Transverse colon (tissue), 4 donors: ENCODE data around the gene ARHGEF37. TPM values are rescaled to one million over a fixed set of nuclear protein-coding genes. Genes with fewer than 3 reads are reported as not detected.

Experiments
- DNase-seq: peaks from one replicate; pipeline ENCODE4 v3.0.0-alpha.2; 2019
- H3K27ac ChIP-seq, 4 donors: fragments of 200-600 bp; sonication (generic); 2 replicates each; pipeline ENCODE4 v1.5.1; 2016 to 2018; ENCODE audit warnings: inconsistent platforms in 4 of 4
- H3K27me3 ChIP-seq: fragments of 200-600 bp; sonication (generic); 2 replicates; pipeline ENCODE4 v1.5.1; 2017; ENCODE audit warnings: inconsistent platforms
- H3K36me3 ChIP-seq, 4 donors: fragments of 200-600 bp; sonication (generic); 2 replicates each; pipeline ENCODE4 v1.5.1; 2017 to 2019; ENCODE audit warnings: inconsistent platforms in 4 of 4
- H3K4me1 ChIP-seq, 4 donors: fragments of 200-600 bp; sonication (generic); 2 replicates each; pipeline ENCODE4 v1.5.1; 2017 to 2020; ENCODE audit warnings: inconsistent platforms in 4 of 4
- H3K4me3 ChIP-seq, 4 donors: fragments of 200-600 bp; sonication (generic); 1 replicate in 1 of 4; 2 replicates in 3 of 4; pipeline versions ENCODE4 v1.5.1 to v1.6.1; 2017 to 2019; ENCODE audit warnings: inconsistent platforms in 4 of 4
- H3K9me3 ChIP-seq, 2 donors: fragments of 200-600 bp; sonication (generic); 2 replicates each; pipeline ENCODE4 v1.5.1; 2017 to 2019; ENCODE audit warnings: inconsistent platforms in 2 of 2
- CTCF ChIP-seq, 5 experiments: fragments of 200-600 bp in 3 of 5; fragments of 450-650 bp in 2 of 5; sonication (generic) in 3 of 5; IDR thresholded peaks; 1 replicate in 2 of 5; 2 replicates in 3 of 5; pipeline ENCODE4 v1.5.1; 2016 to 2017; ENCODE audit warnings: antibody characterized with exemption in 5 of 5, inconsistent platforms in 3 of 5, mild to moderate bottlenecking in 2 of 5, moderate library complexity in 1 of 5
- EP300 ChIP-seq: sonication (generic); formaldehyde crosslinking; IDR thresholded peaks from one replicate; pipeline ENCODE4 v1.6.1; 2017; ENCODE audit warnings: antibody characterized with exemption, low read depth
- POLR2A ChIP-seq: fragments of 450-650 bp; IDR thresholded peaks from one replicate; pipeline ENCODE4 v1.6.1; 2016; ENCODE audit warnings: antibody characterized with exemption, mild to moderate bottlenecking, moderate library complexity
- POLR2AphosphoS5 ChIP-seq, 3 donors: sonication (generic); formaldehyde crosslinking; IDR thresholded peaks; one replicate each; pipeline ENCODE4 v1.6.1; 2016; ENCODE audit warnings: antibody characterized with exemption in 3 of 3
- WGBS, 2 donors: methylation state at CpG; one replicate each; pipeline ENCODE4 v1.1.5; 2018; ENCODE audit warnings: low coverage in 1 of 2; 5-methylcytosine and 5-hydroxymethylcytosine counted together
- in situ Hi-C, 4 donors: fragments of 200-750 bp; cut with MboI; loops; one replicate each; pipeline versions ENCODE4 v1.15.0 to v1.15.1; 2017; ENCODE audit warnings: low sequenced_read_pairs in 3 of 4, low pct_ligation_motif_present in 1 of 4, low pct_unique_long_range_greater_than_20kb in 1 of 4
- intact Hi-C: fragments of 100-400 bp; cut with DNase I; formaldehyde crosslinking; loops from one replicate; pipeline ENCODE4 v1.15.1; 2023; ENCODE audit warnings: low total_unique reads
- total RNA-seq, 4 donors: library from RNA; depleted of rRNA; stranded (reverse); fragments of >200 nt; gene quantifications; one replicate each; pipeline ENCODE4 v1.1.0, GENCODE V29; 2016

ARHGEF37 gene
- total RNA-seq, 4 donors from 2014 or later, result 14.2 to 27.5 (median 21.7) TPM

- peak overlapping the region; percentile 50 to 58 (median 54) for H3K27ac ChIP-seq
- TF ChIP-seq CTCF (IDR thresholded peaks at IDR 0.05) (no peak), POLR2AphosphoS5 (IDR thresholded peaks at IDR 0.05) (no peak), EP300 (no peak), POLR2A (no peak)
- peaks cover 0 to 8% (median 2%) of the 10 kb centered on the region in 4 donors for H3K36me3 ChIP-seq
- no peaks in the 10 kb centered on the region for H3K9me3 ChIP-seq
- H3K27me3 ChIP-seq, result no peaks in the 10 kb centered on the region
- intact Hi-C loops, result no loop called here
- peaks cover 8 to 51% (median 27%) of the 10 kb centered on the region in 4 donors for H3K4me1 ChIP-seq
- 89 to 92% methylated on average over 1 of the region's 1 CpG for WGBS, 2 donors
- H3K4me3 ChIP-seq, result no peak overlapping the region
- in situ Hi-C loops, result no loop called here
- no peak for DNase-seq
These were observed 23.0 kb downstream of the ARHGEF37 start for GRCh38 chr5:149604321-149604720.

GRCh38 chr5:149605354-149605997 lies 24.2 kb downstream of the ARHGEF37 start:
- no peak for DNase-seq
- WGBS, 2 donors, result 70 to 77% methylated on average over 3 to 5 of the region's 5 CpGs
- no peak for TF ChIP-seq EP300
- no peak for TF ChIP-seq POLR2AphosphoS5 (IDR thresholded peaks at IDR 0.05)
- no peak for TF ChIP-seq CTCF (IDR thresholded peaks at IDR 0.05)
- no peak for TF ChIP-seq POLR2A
- Histone ChIP-seq H3K36me3 (peaks cover 0 to 8% (median 2%) of the 10 kb centered on the region in 4 donors), H3K27me3 (no peaks in the 10 kb centered on the region), H3K4me1 (peaks cover 8 to 57% (median 31%) of the 10 kb centered on the region in 4 donors), H3K4me3 (no peak overlapping the region), H3K27ac (peak overlapping the region; percentile 60 to 75 (median 64)), H3K9me3 (no peaks in the 10 kb centered on the region)
- in situ Hi-C loops, result no loop called here
- intact Hi-C loops, result no loop called here

DNA sequence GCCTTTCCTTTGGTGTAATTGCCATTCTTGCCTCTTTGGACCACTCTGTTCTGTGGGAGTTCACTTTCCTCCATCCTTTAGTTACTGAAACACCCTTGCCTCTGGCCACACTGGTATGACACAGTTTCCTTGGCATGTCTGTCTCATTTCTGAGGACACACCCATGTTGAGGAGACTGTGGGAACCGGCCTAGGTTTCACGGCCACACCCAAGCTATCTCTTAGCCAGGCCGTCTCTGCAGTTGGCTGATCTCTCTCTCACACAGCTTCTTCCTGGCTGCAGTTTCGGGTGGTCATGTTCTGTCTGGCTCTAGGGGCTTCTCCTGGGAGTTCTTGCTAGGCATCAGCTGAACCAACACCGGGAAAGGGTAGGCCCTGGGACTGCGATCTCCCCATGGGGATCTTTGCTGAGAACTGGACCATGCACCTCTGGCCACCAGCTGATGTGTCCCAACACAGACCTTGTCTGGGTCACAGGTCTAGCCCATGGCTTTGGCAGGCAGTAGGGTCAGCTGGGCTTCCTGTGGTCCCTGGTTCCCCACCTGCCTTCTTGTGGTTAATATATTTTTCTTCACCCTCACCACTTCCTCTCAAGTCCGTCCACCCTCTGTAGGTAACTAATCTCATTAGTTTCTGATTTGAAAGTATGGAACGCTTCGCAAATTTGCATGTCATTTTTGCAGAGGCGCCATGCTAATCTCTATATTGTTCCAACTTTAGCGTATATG lies 24.9 kb downstream of the ARHGEF37 start:
- intact Hi-C loops, result no loop called here
- in situ Hi-C loops, result no loop called here
- Histone ChIP-seq H3K27me3 (no peaks in the 10 kb centered on the region), H3K9me3 (no peaks in the 10 kb centered on the region), H3K36me3 (peaks cover 0 to 5% (median under 1%) of the 10 kb centered on the region in 4 donors), H3K27ac (peak overlapping the region; percentile 60 to 75 (median 64)), H3K4me1 (peaks cover 13 to 64% (median 38%) of the 10 kb centered on the region in 4 donors), H3K4me3 (no peak overlapping the region)
- TF ChIP-seq POLR2AphosphoS5 (IDR thresholded peaks at IDR 0.05) (peak in 2 of 3 donors; percentile 17 to 64), EP300 (no peak)
- DNase-seq, result peak; percentile 76
- 56 to 89% methylated on average over 1 to 11 of the region's 11 CpGs for whole genome bisulfite sequencing, 2 donors

- Histone ChIP-seq H3K27ac (peak overlapping the region; percentile 55 to 83 (median 66)), H3K4me1 (peaks cover 20 to 73% (median 43%) of the 10 kb centered on the region in 4 donors), H3K9me3 (no peaks in the 10 kb centered on the region), H3K36me3 (no peaks in the 10 kb centered on the region), H3K27me3 (no peaks in the 10 kb centered on the region), H3K4me3 (no peak overlapping the region)
- TF ChIP-seq POLR2AphosphoS5 (IDR thresholded peaks at IDR 0.05), result no peak
- TF ChIP-seq CTCF (IDR thresholded peaks at IDR 0.05), result no peak
- TF ChIP-seq POLR2A, result no peak
- TF ChIP-seq EP300, result no peak
- in situ Hi-C loops (no loop called here), intact Hi-C loops (no loop called here)
- no peak for DNase-seq
- WGBS, 2 donors, result 87 to 91% methylated on average over 1 to 4 of the region's 4 CpGs
These were observed 27.7 kb downstream of the ARHGEF37 start for GRCh38 chr5:149608936-149609545.
